ENCODE measurements around the gene PCNX3. TPM values are rescaled to one million over a fixed set of nuclear protein-coding genes. Genes with fewer than 3 reads are reported as not detected.

The PCNX3 gene
- total and polyA plus RNA-seq, 2 donors (not counting 3 experiments of a cell fraction or from before 2014, with no cell fraction given), result 42.6 to 53.9 TPM

DNA sequence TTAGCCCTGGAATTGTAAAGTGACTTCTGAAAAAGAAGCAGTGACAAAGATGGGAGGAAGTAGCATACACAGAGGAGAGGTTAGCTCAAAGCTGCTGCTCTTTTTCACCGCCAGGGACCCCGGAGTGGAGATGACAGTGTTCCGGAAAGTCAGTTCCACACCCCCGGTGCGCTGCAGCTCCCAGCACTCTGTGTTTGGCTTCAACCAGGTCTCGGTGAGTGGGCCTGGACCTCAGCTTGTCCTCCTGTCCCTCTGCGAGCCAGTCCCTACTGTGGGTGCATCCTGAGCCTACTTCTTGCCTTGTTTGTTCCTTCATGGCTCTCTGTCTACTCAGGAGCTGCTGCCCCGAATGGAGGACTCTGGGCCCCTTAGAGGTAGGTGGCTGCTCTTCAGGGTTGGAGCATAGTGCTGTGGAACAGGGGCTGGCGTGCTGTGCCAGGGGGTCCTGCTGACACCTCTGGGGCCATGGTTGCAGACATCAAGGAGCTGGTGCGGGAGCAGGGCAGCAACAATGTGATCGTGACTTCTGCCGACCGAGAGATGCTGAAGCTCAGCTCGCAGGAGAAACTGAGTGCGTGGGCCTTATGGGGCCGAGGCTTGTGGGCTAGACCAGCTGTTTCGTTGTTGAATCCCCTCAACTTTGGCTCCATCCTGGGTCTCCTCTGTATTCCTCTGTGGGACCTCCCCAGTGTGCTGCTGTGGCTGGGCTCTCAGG lies 1.7 kb downstream of the PCNX3 start:
- intact Hi-C loops (cut with micrococcal nuclease) (no loop called here), dilution Hi-C loops (cut with MboI; ENCODE audit: extremely low pct_ligation_motif_present, low sequenced_read_pairs) (no loop called here)
- H3K4me3 ChIP-seq (replicated peaks in 1 of 3; ENCODE audit: insufficient read depth in 1 of 3, low read depth in 1 of 3, low read length in 3 of 3), result no peak overlapping the region
- H3K9ac ChIP-seq (replicated peaks; ENCODE audit: extremely low read depth, insufficient read depth, low read length), result no peak overlapping the region
- FAIRE-seq (no peak), DNase-seq (ENCODE audit: low read depth, low spot score) (no peak)
- H3K79me2 ChIP-seq (ENCODE audit: control insufficient read depth, insufficient read depth, low read length), result peaks cover 40% of the 10 kb centered on the region
- H3K9me1 ChIP-seq (replicated peaks; ENCODE audit: control insufficient read depth, extremely low read depth, insufficient read depth, low read length), result no peaks in the 10 kb centered on the region
- BruUV-seq (replicated peaks), result no TSS peak
- H3K9me3 ChIP-seq (replicated peaks; ENCODE audit: control insufficient read depth, insufficient read depth, low read length), result no peaks in the 10 kb centered on the region
- no peak for TF ChIP-seq POLR2AphosphoS5 (IDR thresholded peaks at IDR 0.05; ENCODE audit: insufficient read depth, low read depth, low read length)
- TF ChIP-seq, protein P1, sequence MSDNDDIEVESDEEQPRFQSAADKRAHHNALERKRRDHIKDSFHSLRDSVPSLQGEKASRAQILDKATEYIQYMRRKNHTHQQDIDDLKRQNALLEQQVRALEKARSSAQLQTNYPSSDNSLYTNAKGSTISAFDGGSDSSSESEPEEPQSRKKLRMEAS (IDR thresholded peaks at IDR 0.05; ENCODE audit: insufficient read depth, insufficient read length), result no peak
- TF ChIP-seq JUN (IDR thresholded peaks at IDR 0.05; ENCODE audit: borderline replicate concordance, insufficient read depth, insufficient read length, low read depth), result no peak
- TF ChIP-seq POLR2A (IDR thresholded peaks at IDR 0.05; ENCODE audit: low read depth, low read length), result no peak
- TF ChIP-seq CTCF (IDR thresholded peaks at IDR 0.05; ENCODE audit: extremely low read depth in 1 of 2, insufficient read depth in 1 of 2, low read depth in 1 of 2, low read length in 2 of 2), result no peak
- TF ChIP-seq FOS (IDR thresholded peaks at IDR 0.05; ENCODE audit: borderline replicate concordance, insufficient read depth, low read length), result no peak
- no peak for TF ChIP-seq EZH2 (IDR thresholded peaks at IDR 0.05; ENCODE audit: borderline replicate concordance, low read depth, low read length, severe bottlenecking)
- TF ChIP-seq GATA2 (IDR thresholded peaks at IDR 0.05; ENCODE audit: insufficient read depth, insufficient read length, low read depth, low read length), result no peak
- no peak for TF ChIP-seq MYC (IDR thresholded peaks at IDR 0.05; ENCODE audit: low read depth, low read length)
- peaks cover 0 to 37% of the 10 kb centered on the region in 2 experiments for H3K36me3 ChIP-seq (ENCODE audit: control insufficient read depth in 2 of 2, extremely low read depth in 1 of 2, insufficient read depth in 2 of 2, low read length in 2 of 2)
- no peak overlapping the region for H2AFZ ChIP-seq (ENCODE audit: low read depth, low read length)
- no peak overlapping the region for H3K27ac ChIP-seq (ENCODE audit: insufficient read depth, low read depth, low read length)
- H4K20me1 ChIP-seq (replicated peaks; ENCODE audit: control insufficient read depth, extremely low read depth, insufficient read depth, low read length), result no peaks in the 10 kb centered on the region
- POLR2A ChIA-PET, result no interaction called here
- CTCF ChIA-PET, result interaction anchor here (1.2 kb wide), 1 partner anchor 9 kb away, joined by 5 read pairs; no protein-coding TSS in a partner anchor
- H3K4me2 ChIP-seq (ENCODE audit: insufficient read depth, low read length), result no peak overlapping the region
- H3K27me3 ChIP-seq (ENCODE audit: control insufficient read depth in 2 of 2, insufficient read depth in 2 of 2, low read length in 2 of 2), result no peaks in the 10 kb centered on the region
- peaks cover 22% of the 10 kb centered on the region for H3K4me1 ChIP-seq (ENCODE audit: control insufficient read depth, extremely low read depth, insufficient read depth, low read length)
